Endothelial cell of umbilical vein (primary cell): ENCODE results near the gene CTSA. TPM values are rescaled to one million over a fixed set of nuclear protein-coding genes. Genes with fewer than 3 reads are reported as not detected.

Experiments used
- BruUV-seq: library from RNA; stranded (reverse); fragments of 400-500 nt; replicated peaks from 2 replicates; lab custom pipeline; 2021; lab: Mats Ljungman, UMichigan
- CTCF ChIA-PET: fragments of 300-600, 350-600 bp; sonication (Branson Sonifier 250); formaldehyde crosslinking; loops from one replicate; lab custom pipeline; 2021; ENCODE audit warnings: antibody characterized with exemption, inconsistent platforms; lab: Charles Lee
- POLR2A ChIA-PET: fragments of 300-600, 350-600 bp; sonication (Branson Sonifier 250); formaldehyde crosslinking; loops from one replicate; lab custom pipeline; 2021; ENCODE audit warnings: antibody characterized with exemption, inconsistent platforms; lab: Charles Lee
- DNase-seq: peaks from one replicate; pipeline ENCODE4 v3.0.0-alpha.2; 2011; ENCODE audit warnings: low read depth, low spot score
- FAIRE-seq: peaks from 2 replicates; lab custom pipeline; 2011; peaks lifted over from hg19 to GRCh38; lab: Jason Lieb, UNC
- H2AFZ ChIP-seq: 2 replicates; pipeline ENCODE4 v1.6.0; 2012; ENCODE audit warnings: low read depth, low read length, control low read depth, inconsistent platforms
- H3K27ac ChIP-seq: 2 replicates; pipeline ENCODE4 v1.5.1; 2011; ENCODE audit warnings: low read depth, mild to moderate bottlenecking, control low read depth, low read length, moderate library complexity; ENCODE audit not compliant: insufficient read depth
- H3K27me3 ChIP-seq, 2 experiments: 2 replicates each; pipeline versions ENCODE4 v1.6.0 to v1.6.1; 2011; ENCODE audit warnings: low read length in 2 of 2, mixed read lengths in 1 of 2; ENCODE audit not compliant: control insufficient read depth in 2 of 2, insufficient read depth in 2 of 2
- H3K36me3 ChIP-seq, 2 experiments: 2 replicates in 1 of 2; 3 replicates in 1 of 2; pipeline ENCODE4 v1.5.1; 2011; ENCODE audit warnings: low read length in 2 of 2, mild to moderate bottlenecking in 1 of 2, moderate library complexity in 1 of 2; ENCODE audit not compliant: control insufficient read depth in 2 of 2, insufficient read depth in 2 of 2; ENCODE audit errors: extremely low read depth in 1 of 2
- H3K4me1 ChIP-seq: 3 replicates; pipeline ENCODE4 v1.5.1; 2011; ENCODE audit warnings: mild to moderate bottlenecking, low read length; ENCODE audit not compliant: control insufficient read depth, insufficient read depth; ENCODE audit errors: extremely low read depth
- H3K4me2 ChIP-seq: 2 replicates; pipeline ENCODE4 v1.6.1; 2011; ENCODE audit warnings: low read length, control low read depth, mixed read lengths; ENCODE audit not compliant: insufficient read depth
- H3K4me3 ChIP-seq, 3 experiments: fragments of 200-600 bp in 1 of 3; sonication (generic), shearing (Covaris generic) in 1 of 3; replicated peaks in 1 of 3; 2 replicates each; pipeline ENCODE4 v1.5.1; 2011 to 2016; ENCODE audit warnings: control low read depth in 3 of 3, low read length in 3 of 3, mild to moderate bottlenecking in 2 of 3, inconsistent platforms in 1 of 3, low read depth in 1 of 3, moderate library complexity in 1 of 3; ENCODE audit not compliant: insufficient read depth in 1 of 3
- H3K79me2 ChIP-seq: 2 replicates; pipeline ENCODE4 v1.6.0; 2012; ENCODE audit warnings: low read length, inconsistent platforms; ENCODE audit not compliant: control insufficient read depth, insufficient read depth
- H3K9ac ChIP-seq: replicated peaks from 2 replicates; pipeline ENCODE3; 2011; ENCODE audit warnings: low read length, control low read depth; ENCODE audit not compliant: insufficient read depth; ENCODE audit errors: extremely low read depth
- H3K9me1 ChIP-seq: replicated peaks from 3 replicates; pipeline ENCODE4 v1.6.0; 2011; ENCODE audit warnings: mild to moderate bottlenecking, low read length; ENCODE audit not compliant: control insufficient read depth, insufficient read depth; ENCODE audit errors: extremely low read depth
- H3K9me3 ChIP-seq: replicated peaks from 2 replicates; pipeline ENCODE4 v1.5.1; 2012; ENCODE audit warnings: low read length, inconsistent platforms; ENCODE audit not compliant: control insufficient read depth, insufficient read depth
- H4K20me1 ChIP-seq: replicated peaks from 2 replicates; pipeline ENCODE3; 2011; ENCODE audit warnings: mild to moderate bottlenecking, low read length; ENCODE audit not compliant: control insufficient read depth, insufficient read depth; ENCODE audit errors: extremely low read depth
- EZH2 ChIP-seq: IDR thresholded peaks from 2 replicates; pipeline ENCODE4 v1.6.1; 2012; ENCODE audit warnings: borderline replicate concordance, low read depth, mild to moderate bottlenecking, moderate library complexity, low read length, inconsistent platforms; ENCODE audit not compliant: severe bottlenecking
- FOS ChIP-seq: IDR thresholded peaks from 2 replicates; pipeline ENCODE4 v1.6.1; 2011; ENCODE audit warnings: mild to moderate bottlenecking, low read length, moderate library complexity, borderline replicate concordance; ENCODE audit not compliant: insufficient read depth
- GATA2 ChIP-seq: IDR thresholded peaks from 2 replicates; pipeline ENCODE4 v1.7.0; 2011; ENCODE audit warnings: low read depth, mild to moderate bottlenecking, moderate library complexity, mixed read lengths, low read length; ENCODE audit not compliant: insufficient read length, insufficient read depth
- JUN ChIP-seq: IDR thresholded peaks from 2 replicates; pipeline ENCODE4 v1.6.1; 2011; ENCODE audit warnings: borderline replicate concordance, low read depth; ENCODE audit not compliant: insufficient read length, insufficient read depth
- MYC ChIP-seq: IDR thresholded peaks from one replicate; pipeline ENCODE4 v1.6.1; 2011; ENCODE audit warnings: mild to moderate bottlenecking, low read depth, low read length
- POLR2A ChIP-seq: IDR thresholded peaks from 2 replicates; pipeline ENCODE4 v1.6.1; 2012; ENCODE audit warnings: low read depth, mild to moderate bottlenecking, control low read depth, low read length
- POLR2AphosphoS5 ChIP-seq: IDR thresholded peaks from 2 replicates; pipeline ENCODE4 v1.6.1; 2012; ENCODE audit warnings: low read depth, mild to moderate bottlenecking, control low read depth, low read length, moderate library complexity; ENCODE audit not compliant: insufficient read depth
- dilution Hi-C: fragments of 300-500 bp; cut with MboI; formaldehyde crosslinking; loops from one replicate; pipeline ENCODE4 v1.15.0; 2019; ENCODE audit warnings: low sequenced_read_pairs; ENCODE audit not compliant: extremely low pct_ligation_motif_present
- intact Hi-C: fragments of 100-400 bp; cut with micrococcal nuclease; formaldehyde crosslinking; loops from one replicate; pipeline ENCODE4 v1.10.0; 2022
- polyA plus RNA-seq, 4 experiments: library from polyadenylated mRNA; depleted of rRNA in 3 of 4; stranded (reverse) in 3 of 4; unstranded in 1 of 4; fragments of >200 nt; gene quantifications; 2 replicates each; pipeline versions ENCODE4 v1.2.1 to v1.2.3, GENCODE V29; 2011 to 2012; ENCODE audit warnings: missing spikeins in 1 of 4
- total RNA-seq: library from RNA; stranded (reverse); gene quantifications from 2 replicates; pipeline ENCODE4 v1.2.3, GENCODE V29; 2021
- TF ChIP-seq, protein P1 (sequence below), 2 donors: IDR thresholded peaks; 1 replicate in 1 of 2; 2 replicates in 1 of 2; pipeline ENCODE4 v1.5.1; 2011; ENCODE audit warnings: low read length in 2 of 2, mild to moderate bottlenecking in 2 of 2, moderate library complexity in 2 of 2, control low read depth in 1 of 2, inconsistent platforms in 1 of 2, low read depth in 1 of 2; ENCODE audit not compliant: insufficient read depth in 1 of 2; ENCODE audit errors: extremely low read depth in 1 of 2
- TF ChIP-seq, protein P2 (sequence below): IDR thresholded peaks from 2 replicates; pipeline ENCODE4 v1.6.1; 2011; ENCODE audit not compliant: insufficient read depth, insufficient read length

Gene CTSA
- total and polyA plus RNA-seq, 2 donors (not counting 3 experiments of a cell fraction or from before 2014, with no cell fraction given) = 169 to 409 TPM

DNA sequence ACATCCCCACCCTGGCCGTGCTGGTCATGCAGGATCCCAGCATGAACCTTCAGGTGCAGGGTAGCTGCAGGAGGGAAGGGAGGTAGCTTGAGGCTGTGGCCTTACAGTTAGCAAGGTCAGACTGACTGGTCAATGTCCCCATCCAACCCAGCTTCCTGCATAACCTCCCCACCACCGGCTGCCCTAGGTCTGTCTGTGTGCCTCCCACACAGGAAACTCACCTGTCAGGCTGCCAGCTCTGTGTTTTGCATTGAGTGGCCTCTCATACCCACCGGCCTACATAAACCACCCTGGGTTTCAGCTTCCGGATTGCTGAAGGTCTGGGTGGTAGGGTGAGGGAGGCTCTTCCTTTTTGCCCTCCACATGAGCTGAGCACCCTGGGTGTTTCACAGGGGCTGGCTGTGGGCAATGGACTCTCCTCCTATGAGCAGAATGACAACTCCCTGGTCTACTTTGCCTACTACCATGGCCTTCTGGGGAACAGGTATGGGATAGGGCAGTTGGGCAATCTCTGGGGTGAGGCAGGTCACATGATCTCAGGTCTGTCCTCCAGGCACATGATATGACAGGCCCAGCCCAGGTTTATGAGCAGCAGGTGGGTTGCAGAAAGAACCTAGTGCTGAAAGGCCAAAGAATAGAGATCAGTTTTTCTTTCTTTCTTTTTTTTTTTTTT lies 1.8 kb downstream of the CTSA start:
- no peak for FAIRE-seq
- BruUV-seq = no TSS peak
- ChIA-PET POLR2A (no interaction called here), CTCF (interaction anchor here (1.9 to 4.9 kb wide), 5 partner anchors 17 to 78 kb away, joined by 5 to 50 read pairs (median 35); partner anchors contain the start of genes PCIF1, PLTP and ZNF335)
- no peaks in the 10 kb centered on the region for H3K9me1 ChIP-seq
- H3K36me3 ChIP-seq = peaks cover 4 to 22% of the 10 kb centered on the region in 2 experiments
- H3K79me2 ChIP-seq = no peaks in the 10 kb centered on the region
- no peak overlapping the region for H2AFZ ChIP-seq
- peaks cover 22% of the 10 kb centered on the region for H3K4me1 ChIP-seq
- no peak overlapping the region for H3K27ac ChIP-seq
- H4K20me1 ChIP-seq = no peaks in the 10 kb centered on the region
- TF ChIP-seq EZH2 = no peak
- TF ChIP-seq MYC = no peak
- TF ChIP-seq, protein P1, sequence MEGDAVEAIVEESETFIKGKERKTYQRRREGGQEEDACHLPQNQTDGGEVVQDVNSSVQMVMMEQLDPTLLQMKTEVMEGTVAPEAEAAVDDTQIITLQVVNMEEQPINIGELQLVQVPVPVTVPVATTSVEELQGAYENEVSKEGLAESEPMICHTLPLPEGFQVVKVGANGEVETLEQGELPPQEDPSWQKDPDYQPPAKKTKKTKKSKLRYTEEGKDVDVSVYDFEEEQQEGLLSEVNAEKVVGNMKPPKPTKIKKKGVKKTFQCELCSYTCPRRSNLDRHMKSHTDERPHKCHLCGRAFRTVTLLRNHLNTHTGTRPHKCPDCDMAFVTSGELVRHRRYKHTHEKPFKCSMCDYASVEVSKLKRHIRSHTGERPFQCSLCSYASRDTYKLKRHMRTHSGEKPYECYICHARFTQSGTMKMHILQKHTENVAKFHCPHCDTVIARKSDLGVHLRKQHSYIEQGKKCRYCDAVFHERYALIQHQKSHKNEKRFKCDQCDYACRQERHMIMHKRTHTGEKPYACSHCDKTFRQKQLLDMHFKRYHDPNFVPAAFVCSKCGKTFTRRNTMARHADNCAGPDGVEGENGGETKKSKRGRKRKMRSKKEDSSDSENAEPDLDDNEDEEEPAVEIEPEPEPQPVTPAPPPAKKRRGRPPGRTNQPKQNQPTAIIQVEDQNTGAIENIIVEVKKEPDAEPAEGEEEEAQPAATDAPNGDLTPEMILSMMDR (IDR thresholded peaks at IDR 0.05; ENCODE audit: extremely low read depth in 1 of 2, insufficient read depth in 1 of 2, low read depth in 1 of 2, low read length in 2 of 2) = no peak
- TF ChIP-seq FOS = no peak
- TF ChIP-seq POLR2A = no peak
- TF ChIP-seq GATA2 = no peak
- no peak for TF ChIP-seq JUN
- no peak for TF ChIP-seq POLR2AphosphoS5
- TF ChIP-seq, protein P2, sequence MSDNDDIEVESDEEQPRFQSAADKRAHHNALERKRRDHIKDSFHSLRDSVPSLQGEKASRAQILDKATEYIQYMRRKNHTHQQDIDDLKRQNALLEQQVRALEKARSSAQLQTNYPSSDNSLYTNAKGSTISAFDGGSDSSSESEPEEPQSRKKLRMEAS = no peak
- H3K27me3 ChIP-seq = no peaks in the 10 kb centered on the region
- dilution Hi-C loops = no loop called here
- H3K9ac ChIP-seq = no peak overlapping the region
- no peak overlapping the region for H3K4me2 ChIP-seq
- no peak for DNase-seq
- no peaks in the 10 kb centered on the region for H3K9me3 ChIP-seq
- H3K4me3 ChIP-seq = no peak overlapping the region
- intact Hi-C loops = no loop called here
